GM15510 (cell line): ENCODE data around the gene TCF7L1.

Experiments used
- POLR2A ChIP-seq: IDR thresholded peaks from 3 replicates; pipeline ENCODE4 v1.6.1; 2011; ENCODE audit warnings: borderline replicate concordance; ENCODE audit not compliant: insufficient read length; ENCODE audit errors: extremely low read depth

The TCF7L1 gene

DNA sequence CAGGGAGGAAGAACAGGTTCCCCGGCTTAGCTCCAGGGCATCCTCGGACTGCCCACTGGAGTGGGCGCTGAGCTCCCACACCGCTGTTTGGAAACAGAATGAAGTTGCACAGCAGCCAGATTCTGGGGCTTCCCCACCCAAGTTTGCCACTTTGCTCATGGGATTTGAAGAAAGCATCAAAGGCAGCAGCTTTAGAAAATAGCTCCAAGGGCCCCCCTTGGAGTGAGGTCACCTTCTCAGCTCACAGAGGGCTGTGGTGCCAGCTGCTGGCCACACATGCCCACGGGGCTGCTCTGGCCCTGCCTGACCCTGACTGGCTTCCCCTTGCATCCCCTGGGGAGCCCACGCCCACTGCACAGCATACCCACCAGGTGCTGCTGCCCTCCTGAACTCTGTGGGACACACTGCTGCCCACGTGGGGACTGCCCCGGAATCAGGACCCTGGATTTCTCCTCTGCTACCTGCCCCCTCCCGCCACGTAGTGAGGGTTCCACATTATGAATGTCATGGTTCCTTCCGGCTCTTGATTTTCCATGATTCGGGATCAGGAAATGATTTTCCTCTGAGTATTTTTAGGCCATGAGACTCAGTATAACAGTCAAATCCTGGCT is 124.3 kb downstream of the TCF7L1 start:
- no peak for TF ChIP-seq POLR2A

DNA sequence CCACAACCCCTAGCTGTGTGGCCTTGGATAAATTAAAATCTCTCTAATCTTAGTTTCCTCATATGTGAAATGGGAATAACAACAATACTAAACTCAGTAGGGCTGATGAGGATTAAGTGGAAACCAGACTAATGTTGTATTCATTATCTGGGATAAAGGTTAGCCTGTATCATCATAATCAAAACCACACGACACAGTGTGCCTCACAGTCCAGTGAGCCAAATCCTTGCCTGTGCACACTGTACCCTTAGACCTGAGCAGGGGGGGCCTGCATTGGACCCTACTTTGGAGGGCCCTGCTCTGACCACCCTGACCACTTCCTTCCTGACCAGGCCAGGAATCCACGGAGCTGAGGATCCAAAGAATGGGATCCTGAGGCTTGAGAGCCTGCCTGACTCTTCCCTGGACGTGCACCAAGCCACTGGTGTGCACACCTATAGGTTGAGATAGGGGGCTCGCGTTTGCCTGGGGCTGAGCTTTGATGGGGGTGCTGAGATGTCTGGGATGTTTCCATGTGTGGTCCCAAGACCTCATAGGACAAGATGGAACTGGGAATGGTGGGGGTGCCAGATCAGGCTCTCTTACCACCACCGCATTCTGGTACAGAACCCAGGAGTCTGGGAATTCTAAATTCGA is 124.9 kb downstream of the TCF7L1 start:
- TF ChIP-seq POLR2A, result no peak

DNA sequence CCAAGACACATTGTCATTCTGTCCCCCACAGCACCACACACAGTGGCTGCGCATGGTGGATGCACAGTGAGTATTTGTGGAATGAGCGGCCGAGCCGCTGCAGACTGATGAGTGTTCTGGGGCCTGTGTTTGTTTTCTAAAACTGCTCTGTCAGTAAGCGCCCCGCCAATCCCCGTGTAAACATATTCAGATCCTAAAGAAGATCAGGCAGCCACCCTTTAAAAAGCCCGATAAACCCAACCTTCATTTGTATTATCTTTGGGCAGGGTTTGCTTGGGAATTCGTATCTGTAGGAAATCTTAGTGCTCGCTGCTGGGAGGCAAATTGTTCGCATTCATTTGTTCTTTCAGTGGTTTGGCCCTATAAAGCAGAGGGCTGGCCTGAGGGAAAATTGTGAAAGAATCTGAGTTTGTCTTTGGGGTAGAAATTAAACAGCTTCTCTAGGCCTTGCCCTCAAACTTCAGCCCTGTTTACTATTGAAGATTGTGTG is 126.0 kb downstream of the TCF7L1 start:
- TF ChIP-seq POLR2A, result no peak

DNA sequence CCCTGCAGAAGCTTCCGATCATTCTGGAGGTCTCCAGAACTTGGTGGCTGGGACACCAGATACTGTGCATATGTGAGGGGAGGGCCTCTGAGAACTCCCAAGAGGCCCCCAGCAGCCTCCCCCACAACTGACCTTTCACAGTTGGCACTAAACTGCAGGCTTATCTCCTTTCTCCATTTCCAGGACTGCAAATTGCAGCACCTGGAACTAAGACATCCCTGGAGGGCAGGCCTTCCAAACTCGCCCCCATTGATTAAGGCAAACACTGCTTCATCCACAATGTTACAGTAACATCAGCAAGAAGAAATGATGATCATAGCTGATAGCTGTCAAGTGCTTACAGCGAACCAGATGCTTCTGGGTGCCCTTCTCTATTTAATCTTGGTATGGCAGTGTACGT is 126.7 kb downstream of the TCF7L1 start:
- TF ChIP-seq POLR2A, result no peak

- TF ChIP-seq POLR2A, result no peak
Observed at GRCh38 chr2:85263591-85263990, 130.4 kb downstream of the TCF7L1 start.

DNA sequence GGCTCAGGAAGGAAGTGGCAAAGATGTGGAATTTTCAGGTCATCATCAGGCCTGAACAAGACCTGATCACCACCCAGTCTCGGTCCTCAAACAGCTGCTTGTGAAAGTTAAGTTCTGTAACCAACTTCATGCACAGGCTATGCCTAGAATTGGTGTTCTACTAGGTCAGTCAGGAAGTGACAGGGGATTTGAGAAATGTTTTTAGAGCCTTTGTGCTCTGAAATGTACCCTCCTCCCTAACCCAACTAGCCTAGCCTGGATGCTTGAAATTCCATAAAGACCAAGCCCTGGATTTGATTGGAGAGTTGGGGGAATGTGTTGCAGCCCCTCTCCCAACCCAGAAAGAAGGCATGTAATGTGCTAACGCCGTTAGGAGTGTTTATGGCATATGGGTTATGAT is 131.3 kb downstream of the TCF7L1 start:
- TF ChIP-seq POLR2A, result no peak

GRCh38 chr2:85265304-85265703 is 132.1 kb downstream of the TCF7L1 start:
- TF ChIP-seq POLR2A, result no peak

- no peak for TF ChIP-seq POLR2A
Observed at GRCh38 chr2:85266146-85267041, 133.2 kb downstream of the TCF7L1 start.

GRCh38 chr2:85269959-85270358 is 136.8 kb downstream of the TCF7L1 start:
- TF ChIP-seq POLR2A, result no peak

GRCh38 chr2:85272357-85272756 is 139.2 kb downstream of the TCF7L1 start:
- no peak for TF ChIP-seq POLR2A

GRCh38 chr2:85273738-85274731 is 140.8 kb downstream of the TCF7L1 start:
- TF ChIP-seq POLR2A, result no peak

DNA sequence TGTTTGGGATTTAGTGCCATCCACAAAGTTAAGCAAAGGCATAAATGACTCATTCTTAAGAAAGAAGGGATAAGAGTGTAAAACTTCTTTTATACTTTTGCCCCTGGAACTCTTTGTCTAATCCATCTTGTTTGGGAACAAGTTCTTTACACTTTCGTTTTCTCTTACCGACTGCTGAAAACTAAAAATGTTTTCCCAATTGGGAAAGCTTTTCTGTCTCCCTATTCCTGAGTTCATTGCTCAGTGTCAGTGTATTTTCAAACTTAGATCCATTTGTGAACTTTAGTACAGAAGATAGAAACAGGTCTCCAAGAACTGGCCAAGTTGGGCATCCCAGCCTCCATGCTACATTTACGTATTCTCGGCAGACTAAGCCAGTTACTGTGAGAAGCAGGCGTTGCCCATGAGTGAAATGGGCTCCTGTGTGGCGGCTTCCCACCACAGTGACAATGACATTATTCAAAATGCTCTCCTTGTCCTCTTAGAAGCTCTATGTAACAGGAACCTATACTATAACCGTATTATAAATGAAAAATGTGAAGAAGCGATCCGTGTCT is 142.9 kb downstream of the TCF7L1 start:
- no peak for TF ChIP-seq POLR2A

DNA sequence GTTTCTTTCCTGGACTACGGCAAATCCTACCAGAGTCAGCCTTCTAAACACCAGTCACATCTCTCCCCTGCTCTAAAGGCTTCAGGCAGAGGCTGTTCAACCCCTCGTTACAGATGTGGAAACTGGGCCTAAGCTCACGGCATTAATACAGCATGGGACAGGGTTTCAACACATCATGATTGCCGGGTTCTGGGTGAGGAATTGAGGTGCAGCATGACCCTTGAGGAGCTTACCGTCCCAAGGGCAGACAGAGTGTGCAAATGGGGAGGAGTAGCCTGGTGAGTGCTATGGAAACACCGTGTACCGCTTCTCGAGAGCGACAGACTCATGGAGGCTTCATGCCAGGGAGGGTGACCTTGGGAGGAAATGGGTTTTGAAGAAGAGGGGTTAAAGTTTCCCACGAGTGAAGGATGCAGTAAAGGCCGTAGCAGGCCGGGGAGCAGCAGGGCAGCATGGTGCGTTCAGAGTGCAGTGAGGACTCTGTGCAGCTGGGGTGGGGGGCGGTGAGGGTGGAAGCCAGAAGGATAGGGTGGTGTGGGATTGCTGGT is 143.5 kb downstream of the TCF7L1 start:
- no peak for TF ChIP-seq POLR2A
